Measurements from ENCODE around the gene BCL3. TPM values are rescaled to one million over a fixed set of nuclear protein-coding genes. Genes with fewer than 3 reads are reported as not detected.

BCL3 gene
- total RNA-seq, 2 experiments from 2014 or later: 38.7 to 40.2 TPM

- no peaks in the 10 kb centered on the region for H3K9me3 Mint-ChIP-seq
- peaks cover 51% of the 10 kb centered on the region for H3K4me1 Mint-ChIP-seq
- peak overlapping the region; percentile 88 for H3K27ac Mint-ChIP-seq
- H3K36me3 Mint-ChIP-seq (ENCODE audit: low read depth): peaks cover 28% of the 10 kb centered on the region
- DNase-seq: peak; percentile 82
- POLR2A ChIA-PET: no interaction called here
- peak overlapping the region; percentile 81 for H3K4me3 Mint-ChIP-seq
- CTCF ChIA-PET: no interaction called here
- H3K27me3 Mint-ChIP-seq: peaks cover 4% of the 10 kb centered on the region
These were observed 1.4 kb upstream of the BCL3 start for GRCh38 chr19:44746946-44747738.

- POLR2A ChIA-PET: no interaction called here
- H3K4me1 Mint-ChIP-seq: peaks cover 56% of the 10 kb centered on the region
These were observed 626 bp upstream of the BCL3 start for GRCh38 chr19:44747739-44748425.

GRCh38 chr19:44749292-44749691, 784 bp downstream of the BCL3 start:
- Mint-ChIP-seq H3K27me3 (peaks cover 4% of the 10 kb centered on the region), H3K27ac (peak overlapping the region; percentile 87), H3K36me3 (ENCODE audit: low read depth) (peaks cover 41% of the 10 kb centered on the region), H3K4me1 (peaks cover 68% of the 10 kb centered on the region), H3K4me3 (peak overlapping the region; percentile 91), H3K9me3 (no peaks in the 10 kb centered on the region)
- CTCF ChIA-PET: interaction anchor here (2.5 to 4.0 kb wide), 2 partner anchors 22 to 25 kb away, joined by 13 to 18 read pairs; no protein-coding TSS in a partner anchor
- no peak for DNase-seq
- POLR2A ChIA-PET: no interaction called here

More at GRCh38 chr19:44747739-44748425, 626 bp upstream of the BCL3 start:
- peaks cover 36% of the 10 kb centered on the region for H3K36me3 Mint-ChIP-seq (ENCODE audit: low read depth)
- H3K4me3 Mint-ChIP-seq: peak overlapping the region; percentile 81
- CTCF ChIA-PET: no interaction called here
- H3K27ac Mint-ChIP-seq: peak overlapping the region; percentile 88
- DNase-seq: no peak
- H3K9me3 Mint-ChIP-seq: no peaks in the 10 kb centered on the region
- peaks cover 4% of the 10 kb centered on the region for H3K27me3 Mint-ChIP-seq

GRCh38 chr19:44749994-44750393, 1.5 kb downstream of the BCL3 start:
- H3K9me3 Mint-ChIP-seq: no peaks in the 10 kb centered on the region
- peak overlapping the region; percentile 87 for H3K27ac Mint-ChIP-seq
- H3K4me1 Mint-ChIP-seq: peaks cover 73% of the 10 kb centered on the region
- peak overlapping the region; percentile 91 for H3K4me3 Mint-ChIP-seq
- H3K36me3 Mint-ChIP-seq (ENCODE audit: low read depth): peaks cover 45% of the 10 kb centered on the region
- ChIA-PET POLR2A (no interaction called here), CTCF (interaction anchor here (2.5 to 4.0 kb wide), 2 partner anchors 21 to 26 kb away, joined by 13 to 18 read pairs; no protein-coding TSS in a partner anchor)
- H3K27me3 Mint-ChIP-seq: peaks cover 4% of the 10 kb centered on the region
- no peak for DNase-seq

- H3K4me1 Mint-ChIP-seq: peaks cover 74% of the 10 kb centered on the region
- ChIA-PET POLR2A (interaction anchor here (0.6 to 1.0 kb wide), 3 partner anchors 15 to 28 kb away, joined by 3 read pairs; no protein-coding TSS in a partner anchor), CTCF (interaction anchor here (0.7 to 4.0 kb wide), 6 partner anchors 18 to 702 kb away, joined by 3 to 20 read pairs (median 9); no protein-coding TSS in a partner anchor)
- peak overlapping the region; percentile 91 for H3K27ac Mint-ChIP-seq
- peaks cover 57% of the 10 kb centered on the region for H3K36me3 Mint-ChIP-seq (ENCODE audit: low read depth)
- no peaks in the 10 kb centered on the region for H3K9me3 Mint-ChIP-seq
- H3K4me3 Mint-ChIP-seq: peak overlapping the region; percentile 91
- DNase-seq: no peak
- H3K27me3 Mint-ChIP-seq: no peaks in the 10 kb centered on the region
These were observed 3.8 kb downstream of the BCL3 start for GRCh38 chr19:44752123-44752815.

GRCh38 chr19:44752816-44753625, 4.5 kb downstream of the BCL3 start:
- ChIA-PET CTCF (interaction anchor here (0.6 to 4.0 kb wide), 7 partner anchors 11 to 91 kb away, joined by 3 to 20 read pairs (median 3); no protein-coding TSS in a partner anchor), POLR2A (interaction anchor here (0.9 to 1.0 kb wide), 2 partner anchors 18 to 29 kb away, joined by 3 read pairs; no protein-coding TSS in a partner anchor)
- Mint-ChIP-seq H3K36me3 (ENCODE audit: low read depth) (peaks cover 63% of the 10 kb centered on the region), H3K27me3 (no peaks in the 10 kb centered on the region), H3K4me3 (peak overlapping the region; percentile 91), H3K4me1 (peaks cover 75% of the 10 kb centered on the region), H3K27ac (peak overlapping the region; percentile 91), H3K9me3 (no peaks in the 10 kb centered on the region)
- DNase-seq: peak; percentile 96

GRCh38 chr19:44753626-44753931, 5.1 kb downstream of the BCL3 start:
- H3K36me3 Mint-ChIP-seq (ENCODE audit: low read depth): peaks cover 69% of the 10 kb centered on the region
- no peaks in the 10 kb centered on the region for H3K27me3 Mint-ChIP-seq
- DNase-seq: no peak
- ChIA-PET CTCF (interaction anchor here (1.2 to 4.0 kb wide), 5 partner anchors 10 to 91 kb away, joined by 3 to 20 read pairs (median 4); no protein-coding TSS in a partner anchor), POLR2A (interaction anchor here (0.9 to 1.0 kb wide), 2 partner anchors 17 to 30 kb away, joined by 3 read pairs; no protein-coding TSS in a partner anchor)
- H3K4me3 Mint-ChIP-seq: peak overlapping the region; percentile 91
- H3K4me1 Mint-ChIP-seq: peaks cover 77% of the 10 kb centered on the region
- H3K9me3 Mint-ChIP-seq: no peaks in the 10 kb centered on the region
- H3K27ac Mint-ChIP-seq: peak overlapping the region; percentile 91

- H3K36me3 Mint-ChIP-seq (ENCODE audit: low read depth): peaks cover 71% of the 10 kb centered on the region
- ChIA-PET CTCF (interaction anchor here (0.6 to 4.4 kb wide), 7 partner anchors 10 to 90 kb away, joined by 3 to 20 read pairs (median 4); no protein-coding TSS in a partner anchor), POLR2A (no interaction called here)
- DNase-seq: peak; percentile 76
- peaks cover 78% of the 10 kb centered on the region for H3K4me1 Mint-ChIP-seq
- peak overlapping the region; percentile 91 for H3K4me3 Mint-ChIP-seq
- H3K27me3 Mint-ChIP-seq: no peaks in the 10 kb centered on the region
- peak overlapping the region; percentile 91 for H3K27ac Mint-ChIP-seq
- H3K9me3 Mint-ChIP-seq: no peaks in the 10 kb centered on the region
These were observed 5.6 kb downstream of the BCL3 start for GRCh38 chr19:44753932-44754749.

- Mint-ChIP-seq H3K27ac (peak overlapping the region; percentile 91), H3K4me3 (peak overlapping the region; percentile 91), H3K27me3 (no peaks in the 10 kb centered on the region), H3K36me3 (ENCODE audit: low read depth) (peaks cover 67% of the 10 kb centered on the region), H3K4me1 (peaks cover 75% of the 10 kb centered on the region), H3K9me3 (no peaks in the 10 kb centered on the region)
- POLR2A ChIA-PET: no interaction called here
- DNase-seq: no peak
- CTCF ChIA-PET: interaction anchor here (1.6 to 4.4 kb wide), 4 partner anchors 13 to 31 kb away, joined by 4 to 20 read pairs (median 14); no protein-coding TSS in a partner anchor
These were observed 6.2 kb downstream of the BCL3 start for GRCh38 chr19:44754750-44755080.

- POLR2A ChIA-PET: no interaction called here
- peak overlapping the region; percentile 91 for H3K4me3 Mint-ChIP-seq
- H3K9me3 Mint-ChIP-seq: no peaks in the 10 kb centered on the region
- CTCF ChIA-PET: interaction anchor here (1.5 to 4.4 kb wide), 4 partner anchors 12 to 31 kb away, joined by 4 to 20 read pairs (median 10); no protein-coding TSS in a partner anchor
- DNase-seq: no peak
- peaks cover 74% of the 10 kb centered on the region for H3K4me1 Mint-ChIP-seq
- H3K27me3 Mint-ChIP-seq: no peaks in the 10 kb centered on the region
- H3K36me3 Mint-ChIP-seq (ENCODE audit: low read depth): peaks cover 67% of the 10 kb centered on the region
- H3K27ac Mint-ChIP-seq: peak overlapping the region; percentile 91
These were observed 6.7 kb downstream of the BCL3 start for GRCh38 chr19:44755219-44755618.

- H3K4me3 Mint-ChIP-seq: no peak overlapping the region
- ChIA-PET POLR2A (no interaction called here), CTCF (interaction anchor here (1.5 to 4.4 kb wide), 4 partner anchors 11 to 32 kb away, joined by 4 to 20 read pairs (median 10); no protein-coding TSS in a partner anchor)
- peak overlapping the region; percentile 91 for H3K27ac Mint-ChIP-seq
- no peaks in the 10 kb centered on the region for H3K27me3 Mint-ChIP-seq
- no peak for DNase-seq
- peaks cover 75% of the 10 kb centered on the region for H3K4me1 Mint-ChIP-seq
- no peaks in the 10 kb centered on the region for H3K9me3 Mint-ChIP-seq
- peaks cover 69% of the 10 kb centered on the region for H3K36me3 Mint-ChIP-seq (ENCODE audit: low read depth)
These were observed 7.6 kb downstream of the BCL3 start for GRCh38 chr19:44756089-44756562.

All from activated CD4-positive, alpha-beta T cell treated with anti-CD3 and anti-CD28 coated beads, Interleukin-2, amount 10 ng/mL, durations not matched to agents 7 days and 5 days (primary cell).